Activated CD4-positive, alpha-beta T cell treated with anti-CD3 and anti-CD28 coated beads for 36 hours (primary cell): Measurements from ENCODE around the gene TBC1D3B. TPM values are rescaled to one million over a fixed set of nuclear protein-coding genes. Genes with fewer than 3 reads are reported as not detected.
"Not testable (repeated sequence)": the region's sequence is repeated elsewhere in the genome, so short reads cannot be mapped to it uniquely, and the experiment has no call there.

Experiments
- ATAC-seq: fragments of 200-7000 bp; cut with Tn5 transposase; one replicate; pipeline ENCODE4 v1.10.0; 2021; ENCODE audit warnings: mild to moderate bottlenecking, moderate library complexity
- CTCF ChIA-PET: fragments of 350-600 bp; sonication (Branson Sonifier 250); formaldehyde crosslinking; loops from one replicate; lab custom pipeline; 2021; ENCODE audit warnings: antibody characterized with exemption; lab: Charles Lee
- POLR2A ChIA-PET: fragments of 350-600 bp; sonication (Branson Sonifier 250); formaldehyde crosslinking; loops from one replicate; lab custom pipeline; 2021; ENCODE audit warnings: antibody characterized with exemption, inconsistent platforms; lab: Charles Lee
- DNase-seq: peaks from one replicate; pipeline ENCODE4 v3.0.0-alpha.2; 2020
- H3K27ac Mint-ChIP-seq: one replicate; pipeline ENCODE4 v1.8.0; 2021; ENCODE audit warnings: mixed read lengths
- H3K27me3 Mint-ChIP-seq: one replicate; pipeline ENCODE4 v1.8.0; 2021; ENCODE audit warnings: mixed read lengths
- H3K36me3 Mint-ChIP-seq: one replicate; pipeline ENCODE4 v1.8.0; 2021; ENCODE audit warnings: low read depth, mixed read lengths
- H3K4me1 Mint-ChIP-seq: one replicate; pipeline ENCODE4 v1.8.0; 2021; ENCODE audit warnings: mixed read lengths
- H3K4me3 Mint-ChIP-seq: one replicate; pipeline ENCODE4 v1.8.0; 2021; ENCODE audit warnings: mild to moderate bottlenecking, moderate library complexity, mixed read lengths
- H3K9me3 Mint-ChIP-seq: one replicate; pipeline ENCODE4 v1.8.0; 2021; ENCODE audit warnings: low read depth, mixed read lengths
- intact Hi-C, 2 experiments: fragments of 100-400 bp; cut with DNase I in 1 of 2; cut with micrococcal nuclease in 1 of 2; formaldehyde crosslinking; loops; one replicate each; pipeline versions ENCODE4 v1.14.2 to v1.15.1; 2022 to 2024; cut with DNase I, micrococcal nuclease
- total RNA-seq, 2 experiments: library from RNA; stranded (reverse); gene quantifications; one replicate each; pipeline ENCODE4 v1.2.3, GENCODE V29; 2021

Gene TBC1D3B
- total RNA-seq, result 1 to 10 TPM in 1 of 2 experiments, under 1 TPM in 1; 0.83 to 2.0 TPM

- ATAC-seq, intact Hi-C loops, POLR2A ChIA-PET, H3K27me3 Mint-ChIP-seq, H3K9me3 Mint-ChIP-seq, H3K4me3 Mint-ChIP-seq, DNase-seq, CTCF ChIA-PET, H3K36me3 Mint-ChIP-seq, H3K27ac Mint-ChIP-seq, H3K4me1 Mint-ChIP-seq: not testable (repeated sequence)
These were observed at the start of gene TBC1D3B for GRCh38 chr17:36176536-36176935. Gene TBC1D3B (minus strand): TSS chr17:36176636. CDS start chr17:36175050, 1,586 bp downstream.

GRCh38 chr17:36222967-36223366 is 46.5 kb upstream of the TBC1D3B start:
- CTCF ChIA-PET, POLR2A ChIA-PET, H3K4me3 Mint-ChIP-seq, ATAC-seq, H3K27me3 Mint-ChIP-seq, H3K9me3 Mint-ChIP-seq, H3K4me1 Mint-ChIP-seq, H3K27ac Mint-ChIP-seq, H3K36me3 Mint-ChIP-seq, DNase-seq, intact Hi-C loops: not testable (repeated sequence)

GRCh38 chr17:36221581-36222100 is 45.2 kb upstream of the TBC1D3B start:
- intact Hi-C loops, result not testable (repeated sequence)

GRCh38 chr17:36220737-36221580 is 44.5 kb upstream of the TBC1D3B start:
- intact Hi-C loops, H3K27me3 Mint-ChIP-seq, ATAC-seq, H3K36me3 Mint-ChIP-seq, DNase-seq, H3K4me1 Mint-ChIP-seq, POLR2A ChIA-PET, H3K27ac Mint-ChIP-seq, H3K4me3 Mint-ChIP-seq, H3K9me3 Mint-ChIP-seq, CTCF ChIA-PET: not testable (repeated sequence)

More at GRCh38 chr17:36221581-36222100, 45.2 kb upstream of the TBC1D3B start:
- H3K4me3 Mint-ChIP-seq, POLR2A ChIA-PET, H3K27ac Mint-ChIP-seq, H3K9me3 Mint-ChIP-seq, H3K27me3 Mint-ChIP-seq, DNase-seq, CTCF ChIA-PET, H3K36me3 Mint-ChIP-seq, ATAC-seq, H3K4me1 Mint-ChIP-seq: not testable (repeated sequence)

DNA sequence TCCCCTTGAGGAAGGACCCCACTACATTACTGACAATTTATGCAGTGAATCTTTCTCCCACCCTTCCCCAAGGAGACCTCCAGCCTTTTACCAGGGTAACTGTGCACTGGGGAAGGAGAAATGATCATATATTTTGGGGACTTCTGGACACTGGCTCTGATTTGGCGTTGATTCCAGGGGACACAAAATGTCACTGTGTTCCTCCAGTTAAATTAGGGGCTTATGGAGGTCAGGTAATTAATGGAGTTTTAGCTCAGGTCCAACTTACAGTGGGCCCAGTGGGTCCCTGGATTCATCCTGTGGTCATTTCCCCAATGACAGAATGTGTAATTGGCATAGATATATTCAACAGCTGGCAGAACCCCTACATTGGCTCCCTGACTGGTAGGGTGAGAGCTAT is 43.1 kb upstream of the TBC1D3B start:
- H3K9me3 Mint-ChIP-seq, H3K27ac Mint-ChIP-seq, ATAC-seq, H3K36me3 Mint-ChIP-seq, CTCF ChIA-PET, H3K27me3 Mint-ChIP-seq, intact Hi-C loops, DNase-seq, POLR2A ChIA-PET, H3K4me3 Mint-ChIP-seq, H3K4me1 Mint-ChIP-seq: not testable (repeated sequence)

- H3K27me3 Mint-ChIP-seq, result peaks cover 12% of the 10 kb centered on the region
These were observed 39.2 kb upstream of the TBC1D3B start for GRCh38 chr17:36215406-36216308.

GRCh38 chr17:36214918-36215317 is 38.5 kb upstream of the TBC1D3B start:
- DNase-seq (no peak), ATAC-seq (no peak)
- no peaks in the 10 kb centered on the region for H3K36me3 Mint-ChIP-seq
- no peak overlapping the region for H3K27ac Mint-ChIP-seq
- intact Hi-C loops, result no loop called here
- H3K9me3 Mint-ChIP-seq, result no peaks in the 10 kb centered on the region
- CTCF ChIA-PET, result no interaction called here
- H3K27me3 Mint-ChIP-seq, result peaks cover 13% of the 10 kb centered on the region
- H3K4me3 Mint-ChIP-seq, result no peak overlapping the region
- POLR2A ChIA-PET, result no interaction called here
- no peaks in the 10 kb centered on the region for H3K4me1 Mint-ChIP-seq

More at GRCh38 chr17:36215406-36216308, 39.2 kb upstream of the TBC1D3B start:
- H3K4me3 Mint-ChIP-seq, H3K4me1 Mint-ChIP-seq, CTCF ChIA-PET, H3K9me3 Mint-ChIP-seq, H3K27ac Mint-ChIP-seq, intact Hi-C loops, ATAC-seq, H3K36me3 Mint-ChIP-seq, POLR2A ChIA-PET, DNase-seq: not testable (repeated sequence)

DNA sequence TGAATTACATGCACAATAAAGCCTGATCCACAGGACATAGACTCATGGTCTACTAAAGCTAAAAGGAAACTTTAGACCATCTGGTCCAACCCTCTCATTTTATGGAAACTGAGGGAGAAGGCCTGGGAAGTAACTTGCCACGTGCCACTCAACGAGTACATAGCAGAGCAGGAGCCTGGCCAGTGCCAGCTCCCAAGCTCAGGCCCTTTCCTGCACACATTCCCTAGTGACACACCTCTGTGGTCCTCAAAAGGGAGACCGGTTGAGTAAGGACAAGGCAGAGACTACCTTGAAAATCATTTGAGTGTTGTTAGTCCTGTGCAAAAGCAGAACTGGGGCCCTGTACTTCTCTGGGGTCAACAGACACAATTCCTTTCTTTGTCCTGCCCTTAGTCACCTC is 37.3 kb upstream of the TBC1D3B start:
- ChIA-PET POLR2A (no interaction called here), CTCF (no interaction called here)
- no peak overlapping the region for H3K27ac Mint-ChIP-seq

GRCh38 chr17:36212966-36213365 is 36.5 kb upstream of the TBC1D3B start:
- intact Hi-C loops, result no loop called here
- ChIA-PET CTCF (no interaction called here), POLR2A (no interaction called here)
- H3K4me3 Mint-ChIP-seq, result no peak overlapping the region
- no peak overlapping the region for H3K27ac Mint-ChIP-seq
- ATAC-seq (no peak), DNase-seq (no peak)
- H3K27me3 Mint-ChIP-seq, result peaks cover 9% of the 10 kb centered on the region
- H3K4me1 Mint-ChIP-seq, result no peaks in the 10 kb centered on the region
- H3K9me3 Mint-ChIP-seq, result no peaks in the 10 kb centered on the region
- no peaks in the 10 kb centered on the region for H3K36me3 Mint-ChIP-seq

More for the DNA sequence above, 37.3 kb upstream of the TBC1D3B start:
- intact Hi-C loops, result no loop called here
- Mint-ChIP-seq H3K4me1 (no peaks in the 10 kb centered on the region), H3K27me3 (peaks cover 12% of the 10 kb centered on the region), H3K9me3 (no peaks in the 10 kb centered on the region), H3K4me3 (no peak overlapping the region), H3K36me3 (no peaks in the 10 kb centered on the region)
- ATAC-seq, result no peak
- DNase-seq, result no peak

- Mint-ChIP-seq H3K36me3 (no peaks in the 10 kb centered on the region), H3K9me3 (no peaks in the 10 kb centered on the region), H3K27me3 (peaks cover 12% of the 10 kb centered on the region), H3K4me1 (no peaks in the 10 kb centered on the region), H3K27ac (no peak overlapping the region), H3K4me3 (no peak overlapping the region)
- intact Hi-C loops, result no loop called here
- POLR2A ChIA-PET, result no interaction called here
- CTCF ChIA-PET, result no interaction called here
- ATAC-seq, result no peak
- DNase-seq, result no peak
These were observed 35.8 kb upstream of the TBC1D3B start for GRCh38 chr17:36212272-36212605.

GRCh38 chr17:36211484-36212271 is 35.2 kb upstream of the TBC1D3B start:
- H3K36me3 Mint-ChIP-seq, DNase-seq, CTCF ChIA-PET, intact Hi-C loops, H3K9me3 Mint-ChIP-seq, H3K27ac Mint-ChIP-seq, H3K4me3 Mint-ChIP-seq, POLR2A ChIA-PET, H3K4me1 Mint-ChIP-seq, ATAC-seq: not testable (repeated sequence)
- peaks cover 14% of the 10 kb centered on the region for H3K27me3 Mint-ChIP-seq
